ENCODE results near the gene LGR4. TPM values are rescaled to one million over a fixed set of nuclear protein-coding genes. Genes with fewer than 3 reads are reported as not detected.
A peak's percentile ranks its signal among the peaks of the same experiment; 100 is the strongest.

The LGR4 gene
- total and polyA plus RNA-seq, 2 of the 13 experiments (the other 11 are each of a cell fraction or from before 2014, with no cell fraction given): 42.1 to 68.7 TPM

GRCh38 chr11:27472398-27473016 lies at the start of gene LGR4 (continued):
- peak; percentile 35; the same call in 1 of the 2 replicates for TF ChIP-seq RAD21 (CRISPR knock-in tag; IDR thresholded peaks at IDR 0.05)
- no peak for TF ChIP-seq HNRNPUL1 (IDR thresholded peaks at IDR 0.05; ENCODE audit: low read depth, low read length)
- TF ChIP-seq FOXJ3 (CRISPR knock-in tag; IDR thresholded peaks at IDR 0.05; ENCODE audit: borderline replicate concordance): no peak
- no peak for TF ChIP-seq ZBTB4 (CRISPR knock-in tag; IDR thresholded peaks at IDR 0.05; ENCODE audit: borderline replicate concordance)
- no peak for TF ChIP-seq ZNF160 (CRISPR knock-in tag; IDR thresholded peaks at IDR 0.05)
- TF ChIP-seq LBX2 (CRISPR knock-in tag; IDR thresholded peaks at IDR 0.05; ENCODE audit: borderline replicate concordance): no peak; the same call in 1 of the 2 replicates
- peak; percentile 34 for TF ChIP-seq XRCC5 (optimal IDR thresholded peaks at IDR 0.05; ENCODE audit: low read length)
- no peak for TF ChIP-seq ZNF790 (CRISPR knock-in tag; IDR thresholded peaks at IDR 0.05; ENCODE audit: borderline replicate concordance)
- TF ChIP-seq NFIB (CRISPR knock-in tag; IDR thresholded peaks at IDR 0.05; ENCODE audit: borderline replicate concordance): no peak
- no peak for TF ChIP-seq NR3C1 (CRISPR knock-in tag; IDR thresholded peaks at IDR 0.05)
- no peak for TF ChIP-seq ZFP62 (CRISPR knock-in tag; IDR thresholded peaks at IDR 0.05)
- no peak for TF ChIP-seq HOXA9 (CRISPR knock-in tag; IDR thresholded peaks at IDR 0.05; ENCODE audit: borderline replicate concordance)
- TF ChIP-seq ZNF720 (CRISPR knock-in tag; IDR thresholded peaks at IDR 0.05): no peak
- peak; percentile 76 for TF ChIP-seq ZSCAN12 (CRISPR knock-in tag; IDR thresholded peaks at IDR 0.05)
- peak; percentile 94 for TF ChIP-seq POLR2AphosphoS5 (IDR thresholded peaks at IDR 0.05; ENCODE audit: low read depth, low read length)
- no peak for TF ChIP-seq ZNF121 (CRISPR knock-in tag; IDR thresholded peaks at IDR 0.05)
- no peak for TF ChIP-seq ZNF557 (CRISPR knock-in tag; IDR thresholded peaks at IDR 0.05)
- peak; percentile 41; the same call in 1 of the 2 replicates for TF ChIP-seq CBX5 (CRISPR knock-in tag; IDR thresholded peaks at IDR 0.05; ENCODE audit: borderline replicate concordance)
- TF ChIP-seq TAF1 (CRISPR knock-in tag; IDR thresholded peaks at IDR 0.05): peak; percentile 97
- TF ChIP-seq ZNF501 (CRISPR knock-in tag; IDR thresholded peaks at IDR 0.05): peak; percentile 45; the same call in 1 of the 2 replicates
- TF ChIP-seq ZNF503 (CRISPR knock-in tag; IDR thresholded peaks at IDR 0.05): no peak
- no peak for TF ChIP-seq ZNF512 (CRISPR knock-in tag; IDR thresholded peaks at IDR 0.05)
- peak; percentile 65; the same call in 1 of the 2 replicates for TF ChIP-seq SP4 (CRISPR knock-in tag; IDR thresholded peaks at IDR 0.05)
- TF ChIP-seq SMAD3 (CRISPR knock-in tag; IDR thresholded peaks at IDR 0.05): peak; percentile 68; the same call in 1 of the 2 replicates
- no peak for TF ChIP-seq PAF1 (CRISPR knock-in tag; IDR thresholded peaks at IDR 0.05)

Data from HepG2 (cell line).